ENCODE data around the gene HMCN2. TPM values are rescaled to one million over a fixed set of nuclear protein-coding genes. Genes with fewer than 3 reads are reported as not detected.

HMCN2 gene
- total RNA-seq, 8 experiments from 2014 or later: 0.54 to 2.1 (median 0.79) TPM

- ATAC-seq (replicated peaks in 6 of 8): peak in 7 of 8 experiments; percentile 44 to 95 (median 93)
- H3K4me1 ChIP-seq (replicated peaks in 1 of 2): peaks cover 13 to 21% of the 10 kb centered on the region in 2 donors
- peak overlapping the region; percentile 46 to 69 for H3K27ac ChIP-seq
- H3K4me3 ChIP-seq: no peak overlapping the region
- in situ Hi-C loops (cut with MboI; ENCODE audit: low pct_unique_long_range_greater_than_20kb in 2 of 9, low sequenced_read_pairs in 9 of 9, unreplicated experiment in 9 of 9): no loop called here
- 0 to 93% (median 80%) methylated on average over 1 to 9 of the region's 18 CpGs; no CpG with 5 or more reads in 2 of the 10 experiments for WGBS, 10 experiments
Measured at GRCh38 chr9:130301483-130302286, 36.1 kb downstream of the HMCN2 start.

DNA sequence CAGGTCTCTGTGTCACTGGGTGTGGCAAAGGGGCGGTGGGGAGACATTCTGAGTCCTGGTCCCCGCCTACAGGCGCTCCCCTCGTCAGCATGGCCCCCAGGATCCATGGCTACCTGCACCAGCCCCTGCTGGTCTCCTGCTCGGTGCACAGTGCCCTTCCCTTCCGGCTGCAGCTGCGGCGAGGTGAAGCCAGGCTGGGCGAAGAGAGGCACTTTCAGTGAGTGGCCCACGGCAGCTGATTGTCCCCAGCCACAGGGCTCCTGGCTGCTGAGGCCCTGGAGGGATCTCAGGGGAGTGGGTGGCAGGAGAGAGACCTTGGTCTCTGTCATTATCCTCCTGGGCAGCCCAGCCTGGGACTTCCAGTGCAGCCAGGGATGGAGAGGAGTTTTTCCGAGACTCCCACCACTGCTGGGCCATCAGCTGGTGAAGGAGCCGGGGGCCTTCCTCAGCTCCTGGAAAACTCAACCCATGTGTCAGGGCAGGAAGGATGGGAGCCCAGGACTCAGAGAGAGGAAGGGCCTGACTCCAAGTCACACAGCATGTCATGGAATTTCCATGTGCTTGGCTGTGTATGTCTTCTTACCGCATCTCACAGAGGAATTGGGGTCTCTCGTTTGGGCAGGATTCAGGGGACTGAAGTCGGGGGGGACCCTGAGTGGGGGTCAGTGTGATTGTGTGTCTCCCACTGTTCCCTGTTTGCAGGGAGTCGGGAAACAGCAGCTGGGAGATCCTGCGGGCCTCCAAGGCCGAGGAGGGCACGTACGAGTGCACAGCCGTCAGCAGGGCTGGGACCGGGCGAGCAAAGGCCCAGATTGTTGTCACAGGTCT is 37.4 kb downstream of the HMCN2 start:
- 40 to 100% (median 80%) methylated on average over 1 to 13 of the region's 23 CpGs; no CpG with 5 or more reads in 3 of the 10 experiments for WGBS, 10 experiments
- ATAC-seq (replicated peaks in 6 of 8): no peak
- Histone ChIP-seq H3K27ac (no peak overlapping the region), H3K4me1 (replicated peaks in 1 of 2) (peaks cover 13 to 21% of the 10 kb centered on the region in 2 donors), H3K4me3 (no peak overlapping the region)
- in situ Hi-C loops (cut with MboI; ENCODE audit: low pct_unique_long_range_greater_than_20kb in 2 of 9, low sequenced_read_pairs in 9 of 9, unreplicated experiment in 9 of 9): no loop called here

GRCh38 chr9:130303613-130304055 is 38.1 kb downstream of the HMCN2 start:
- 40 to 92% (median 80%) methylated on average over 1 to 12 of the region's 17 CpGs; no CpG with 5 or more reads in 2 of the 10 experiments for WGBS, 10 experiments
- Histone ChIP-seq H3K4me3 (no peak overlapping the region), H3K27ac (peak overlapping the region in 1 of 2 donors; percentile 2), H3K4me1 (replicated peaks in 1 of 2) (peaks cover 17 to 25% of the 10 kb centered on the region in 2 donors)
- in situ Hi-C loops (cut with MboI; ENCODE audit: low pct_unique_long_range_greater_than_20kb in 2 of 9, low sequenced_read_pairs in 9 of 9, unreplicated experiment in 9 of 9): no loop called here
- no peak for ATAC-seq (replicated peaks in 6 of 8)

- 0 to 100% (median 77%) methylated on average over 1 to 6 of the region's 7 CpGs; no CpG with 5 or more reads in 1 of the 10 experiments for WGBS, 10 experiments
- H3K4me3 ChIP-seq: no peak overlapping the region
- no peak for ATAC-seq (replicated peaks in 6 of 8)
- peaks cover 20 to 28% of the 10 kb centered on the region in 2 donors for H3K4me1 ChIP-seq (replicated peaks in 1 of 2)
- peak overlapping the region in 1 of 2 donors; percentile 2 for H3K27ac ChIP-seq
- in situ Hi-C loops (cut with MboI; ENCODE audit: low pct_unique_long_range_greater_than_20kb in 2 of 9, low sequenced_read_pairs in 9 of 9, unreplicated experiment in 9 of 9): no loop called here
Measured at GRCh38 chr9:130304116-130304515, 38.6 kb downstream of the HMCN2 start.

DNA sequence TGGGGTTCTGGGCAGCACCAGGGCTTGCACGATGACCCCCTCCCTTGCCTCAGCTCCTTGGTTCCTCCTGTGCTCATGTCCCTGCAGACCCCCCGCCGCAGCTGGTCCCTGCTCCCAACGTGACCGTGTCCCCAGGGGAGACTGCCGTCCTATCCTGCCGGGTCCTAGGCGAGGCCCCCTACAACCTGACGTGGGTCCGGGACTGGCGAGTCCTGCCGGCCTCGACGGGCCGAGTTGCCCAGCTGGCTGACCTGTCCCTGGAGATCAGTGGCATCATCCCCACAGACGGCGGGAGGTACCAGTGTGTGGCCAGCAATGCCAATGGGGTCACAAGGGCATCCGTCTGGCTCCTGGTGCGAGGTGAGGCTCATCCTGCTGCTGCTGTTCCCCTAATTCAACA is 39.1 kb downstream of the HMCN2 start:
- Histone ChIP-seq H3K4me3 (no peak overlapping the region), H3K4me1 (replicated peaks in 1 of 2) (peaks cover 20 to 28% of the 10 kb centered on the region in 2 donors), H3K27ac (no peak overlapping the region)
- in situ Hi-C loops (cut with MboI; ENCODE audit: low pct_unique_long_range_greater_than_20kb in 2 of 9, low sequenced_read_pairs in 9 of 9, unreplicated experiment in 9 of 9): no loop called here
- WGBS, 10 experiments: 75 to 100% (median 91%) methylated on average over 1 to 12 of the region's 19 CpGs; no CpG with 5 or more reads in 6 of the 10 experiments
- no peak for ATAC-seq (replicated peaks in 6 of 8)

DNA sequence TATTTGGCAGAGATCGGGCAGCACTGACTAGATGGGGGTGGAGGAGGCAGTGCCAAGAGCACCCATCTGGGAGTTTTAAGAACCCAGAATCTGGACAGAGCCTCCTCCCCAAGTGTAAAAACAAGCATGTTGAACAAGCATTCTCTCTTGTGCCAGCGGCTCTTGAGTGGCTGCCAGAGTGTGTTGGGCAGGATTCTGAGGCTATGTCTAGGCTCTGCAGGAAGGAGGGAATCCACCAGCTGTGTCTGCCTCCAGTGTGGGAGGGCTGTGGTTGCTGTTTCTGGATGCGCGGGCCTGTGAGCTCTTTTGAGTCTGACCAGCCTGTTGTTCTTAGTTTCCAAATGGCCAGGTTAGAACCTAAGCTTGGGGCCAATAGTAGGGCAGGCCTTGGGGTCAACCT is 39.8 kb downstream of the HMCN2 start:
- Histone ChIP-seq H3K4me1 (replicated peaks in 1 of 2) (peaks cover 20 to 28% of the 10 kb centered on the region in 2 donors), H3K27ac (no peak overlapping the region), H3K4me3 (no peak overlapping the region)
- no peak for ATAC-seq (replicated peaks in 6 of 8)
- 0 to 100% (median 73%) methylated on average over 1 to 3 of the region's 4 CpGs; no CpG with 5 or more reads in 6 of the 10 experiments for WGBS, 10 experiments
- in situ Hi-C loops (cut with MboI; ENCODE audit: low pct_unique_long_range_greater_than_20kb in 2 of 9, low sequenced_read_pairs in 9 of 9, unreplicated experiment in 9 of 9): no loop called here

- Histone ChIP-seq H3K4me3 (no peak overlapping the region), H3K4me1 (replicated peaks in 1 of 2) (peaks cover 8 to 20% of the 10 kb centered on the region in 2 donors), H3K27ac (no peak overlapping the region)
- WGBS, 10 experiments: 80 to 94% (median 83%) methylated on average over 1 to 3 of the region's 21 CpGs; no CpG with 5 or more reads in 7 of the 10 experiments
- in situ Hi-C loops (cut with MboI; ENCODE audit: low pct_unique_long_range_greater_than_20kb in 2 of 9, low sequenced_read_pairs in 9 of 9, unreplicated experiment in 9 of 9): no loop called here
- peak in 1 of 8 experiments; percentile 10 for ATAC-seq (replicated peaks in 6 of 8)
Measured at GRCh38 chr9:130306823-130307666, 41.5 kb downstream of the HMCN2 start.

DNA sequence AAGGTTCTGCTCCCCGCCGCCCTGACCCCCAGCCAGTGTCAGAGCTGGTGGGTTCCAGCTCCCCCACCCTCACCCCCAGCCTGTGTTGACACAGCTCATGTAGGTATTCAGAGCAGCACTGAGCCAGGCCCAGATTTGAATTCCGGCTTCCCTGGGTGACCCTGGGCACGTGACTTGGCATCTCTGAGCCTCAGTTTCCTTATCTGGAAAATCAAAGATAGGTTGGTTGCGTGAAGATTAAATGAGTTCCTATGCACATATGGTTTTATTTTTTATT is 42.0 kb downstream of the HMCN2 start:
- no peak overlapping the region for H3K4me3 ChIP-seq
- 95 to 100% methylated on average over 1 to 3 of the region's 5 CpGs; no CpG with 5 or more reads in 8 of the 10 experiments for WGBS, 10 experiments
- H3K27ac ChIP-seq: no peak overlapping the region
- H3K4me1 ChIP-seq (replicated peaks in 1 of 2): peaks cover 7 to 20% of the 10 kb centered on the region in 2 donors
- in situ Hi-C loops (cut with MboI; ENCODE audit: low pct_unique_long_range_greater_than_20kb in 2 of 9, low sequenced_read_pairs in 9 of 9, unreplicated experiment in 9 of 9): no loop called here
- ATAC-seq (replicated peaks in 6 of 8): no peak

DNA sequence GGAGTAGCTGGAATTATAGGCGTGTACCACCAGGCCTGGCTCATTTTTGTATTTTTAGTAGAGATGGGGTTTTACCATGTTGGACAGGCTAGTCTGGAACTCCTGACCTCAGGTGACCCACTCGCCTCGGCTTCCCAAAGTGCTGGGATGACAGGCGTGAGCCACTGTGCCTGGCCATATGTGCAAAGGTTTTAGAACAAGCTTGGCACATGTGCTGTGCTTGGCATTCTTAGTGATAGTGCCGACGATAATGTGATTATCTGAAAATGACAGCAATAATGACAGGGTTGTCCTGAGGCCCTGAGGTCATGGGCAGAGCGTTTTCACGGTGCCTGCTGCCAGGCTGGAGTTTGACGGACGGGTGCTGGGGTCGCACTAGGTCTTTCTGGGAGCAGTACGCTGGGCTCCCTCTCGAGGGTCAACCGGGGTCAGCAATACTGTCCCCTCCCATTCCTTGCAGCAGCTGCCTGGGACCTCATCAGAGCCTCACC is 42.6 kb downstream of the HMCN2 start:
- 53 to 83% (median 68%) methylated on average over 1 to 5 of the region's 14 CpGs; no CpG with 5 or more reads in 6 of the 10 experiments for WGBS, 10 experiments
- no peak for ATAC-seq (replicated peaks in 6 of 8)
- in situ Hi-C loops (cut with MboI; ENCODE audit: low pct_unique_long_range_greater_than_20kb in 2 of 9, low sequenced_read_pairs in 9 of 9, unreplicated experiment in 9 of 9): no loop called here
- Histone ChIP-seq H3K27ac (no peak overlapping the region), H3K4me1 (replicated peaks in 1 of 2) (peaks cover 7 to 20% of the 10 kb centered on the region in 2 donors), H3K4me3 (no peak overlapping the region)

- no peak overlapping the region for H3K27ac ChIP-seq
- 0 to 100% (median 80%) methylated on average over 1 to 4 of the region's 13 CpGs; no CpG with 5 or more reads in 5 of the 10 experiments for WGBS, 10 experiments
- in situ Hi-C loops (cut with MboI; ENCODE audit: low pct_unique_long_range_greater_than_20kb in 2 of 9, low sequenced_read_pairs in 9 of 9, unreplicated experiment in 9 of 9): no loop called here
- peaks cover 7% of the 10 kb centered on the region in 2 donors for H3K4me1 ChIP-seq (replicated peaks in 1 of 2)
- ATAC-seq (replicated peaks in 6 of 8): no peak
- no peak overlapping the region for H3K4me3 ChIP-seq
Measured at GRCh38 chr9:130309689-130310455, 44.3 kb downstream of the HMCN2 start.

- in situ Hi-C loops (cut with MboI; ENCODE audit: low pct_unique_long_range_greater_than_20kb in 2 of 9, low sequenced_read_pairs in 9 of 9, unreplicated experiment in 9 of 9): no loop called here
- peaks cover 7% of the 10 kb centered on the region in 2 donors for H3K4me1 ChIP-seq (replicated peaks in 1 of 2)
- WGBS, 10 experiments: 60 to 100% (median 83%) methylated on average over 1 to 3 of the region's 9 CpGs; no CpG with 5 or more reads in 6 of the 10 experiments
- no peak overlapping the region for H3K4me3 ChIP-seq
- no peak for ATAC-seq (replicated peaks in 6 of 8)
- H3K27ac ChIP-seq: no peak overlapping the region
Measured at GRCh38 chr9:130310456-130310855, 44.9 kb downstream of the HMCN2 start.

- H3K4me3 ChIP-seq: no peak overlapping the region
- ATAC-seq (replicated peaks in 6 of 8): no peak
- no peak overlapping the region for H3K27ac ChIP-seq
- peaks cover 7% of the 10 kb centered on the region in 2 donors for H3K4me1 ChIP-seq (replicated peaks in 1 of 2)
- 60 to 80% (median 69%) methylated on average over 1 to 7 of the region's 10 CpGs; no CpG with 5 or more reads in 6 of the 10 experiments for WGBS, 10 experiments
- in situ Hi-C loops (cut with MboI; ENCODE audit: low pct_unique_long_range_greater_than_20kb in 2 of 9, low sequenced_read_pairs in 9 of 9, unreplicated experiment in 9 of 9): no loop called here
Measured at GRCh38 chr9:130311003-130311402, 45.4 kb downstream of the HMCN2 start.
